ENCODE data around the gene SEMA3B.

The SEMA3B gene

GRCh38 chr3:50249457-50249856 lies 19.5 kb upstream of the SEMA3B start:
- no peak for DNase-seq (ENCODE audit: low read depth)
- no peak overlapping the region for H3K4me3 ChIP-seq (ENCODE audit: low read length)
- TF ChIP-seq, protein P1, sequence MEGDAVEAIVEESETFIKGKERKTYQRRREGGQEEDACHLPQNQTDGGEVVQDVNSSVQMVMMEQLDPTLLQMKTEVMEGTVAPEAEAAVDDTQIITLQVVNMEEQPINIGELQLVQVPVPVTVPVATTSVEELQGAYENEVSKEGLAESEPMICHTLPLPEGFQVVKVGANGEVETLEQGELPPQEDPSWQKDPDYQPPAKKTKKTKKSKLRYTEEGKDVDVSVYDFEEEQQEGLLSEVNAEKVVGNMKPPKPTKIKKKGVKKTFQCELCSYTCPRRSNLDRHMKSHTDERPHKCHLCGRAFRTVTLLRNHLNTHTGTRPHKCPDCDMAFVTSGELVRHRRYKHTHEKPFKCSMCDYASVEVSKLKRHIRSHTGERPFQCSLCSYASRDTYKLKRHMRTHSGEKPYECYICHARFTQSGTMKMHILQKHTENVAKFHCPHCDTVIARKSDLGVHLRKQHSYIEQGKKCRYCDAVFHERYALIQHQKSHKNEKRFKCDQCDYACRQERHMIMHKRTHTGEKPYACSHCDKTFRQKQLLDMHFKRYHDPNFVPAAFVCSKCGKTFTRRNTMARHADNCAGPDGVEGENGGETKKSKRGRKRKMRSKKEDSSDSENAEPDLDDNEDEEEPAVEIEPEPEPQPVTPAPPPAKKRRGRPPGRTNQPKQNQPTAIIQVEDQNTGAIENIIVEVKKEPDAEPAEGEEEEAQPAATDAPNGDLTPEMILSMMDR (IDR thresholded peaks at IDR 0.05; ENCODE audit: insufficient read depth, low read depth, low read length, missing control alignments): no peak

- TF ChIP-seq, protein P1 (IDR thresholded peaks at IDR 0.05; ENCODE audit: insufficient read depth, low read depth, low read length, missing control alignments): no peak
- H3K4me3 ChIP-seq (ENCODE audit: low read length): no peak overlapping the region
- no peak for DNase-seq (ENCODE audit: low read depth)
Measured at GRCh38 chr3:50250514-50250913, 18.4 kb upstream of the SEMA3B start.

DNA sequence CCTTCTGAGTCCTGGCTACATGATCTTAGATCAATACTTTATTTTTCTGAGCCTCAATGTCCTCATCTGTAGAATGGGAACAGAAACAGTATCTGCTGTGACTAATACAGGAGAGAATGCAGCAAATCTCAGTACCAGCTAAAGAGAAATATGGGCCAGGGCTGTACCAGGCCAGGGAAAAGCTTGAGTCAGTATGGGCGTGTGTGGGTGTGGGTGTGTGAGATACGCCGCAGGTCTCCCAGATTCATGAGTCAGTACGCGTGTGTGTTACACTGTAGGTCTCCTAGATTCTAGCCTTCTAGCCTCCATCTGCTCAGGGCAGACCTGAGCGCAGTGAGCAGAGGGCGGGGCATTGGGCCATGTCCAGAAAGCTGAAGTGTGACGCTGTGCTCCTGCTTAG lies 17.7 kb upstream of the SEMA3B start:
- H3K4me3 ChIP-seq (ENCODE audit: low read length): no peak overlapping the region
- peak; percentile 99 for DNase-seq (ENCODE audit: low read depth)
- TF ChIP-seq, protein P1 (IDR thresholded peaks at IDR 0.05; ENCODE audit: insufficient read depth, low read depth, low read length, missing control alignments): no peak

GRCh38 chr3:50254577-50255250 lies 14.2 kb upstream of the SEMA3B start:
- TF ChIP-seq, protein P1 (IDR thresholded peaks at IDR 0.05; ENCODE audit: insufficient read depth, low read depth, low read length, missing control alignments): no peak
- DNase-seq (ENCODE audit: low read depth): peak; percentile 69
- H3K4me3 ChIP-seq (ENCODE audit: low read length): no peak overlapping the region

GRCh38 chr3:50255251-50255615 lies 13.7 kb upstream of the SEMA3B start:
- peak; percentile 70 for DNase-seq (ENCODE audit: low read depth)
- TF ChIP-seq, protein P1 (IDR thresholded peaks at IDR 0.05; ENCODE audit: insufficient read depth, low read depth, low read length, missing control alignments): no peak
- no peak overlapping the region for H3K4me3 ChIP-seq (ENCODE audit: low read length)

DNA sequence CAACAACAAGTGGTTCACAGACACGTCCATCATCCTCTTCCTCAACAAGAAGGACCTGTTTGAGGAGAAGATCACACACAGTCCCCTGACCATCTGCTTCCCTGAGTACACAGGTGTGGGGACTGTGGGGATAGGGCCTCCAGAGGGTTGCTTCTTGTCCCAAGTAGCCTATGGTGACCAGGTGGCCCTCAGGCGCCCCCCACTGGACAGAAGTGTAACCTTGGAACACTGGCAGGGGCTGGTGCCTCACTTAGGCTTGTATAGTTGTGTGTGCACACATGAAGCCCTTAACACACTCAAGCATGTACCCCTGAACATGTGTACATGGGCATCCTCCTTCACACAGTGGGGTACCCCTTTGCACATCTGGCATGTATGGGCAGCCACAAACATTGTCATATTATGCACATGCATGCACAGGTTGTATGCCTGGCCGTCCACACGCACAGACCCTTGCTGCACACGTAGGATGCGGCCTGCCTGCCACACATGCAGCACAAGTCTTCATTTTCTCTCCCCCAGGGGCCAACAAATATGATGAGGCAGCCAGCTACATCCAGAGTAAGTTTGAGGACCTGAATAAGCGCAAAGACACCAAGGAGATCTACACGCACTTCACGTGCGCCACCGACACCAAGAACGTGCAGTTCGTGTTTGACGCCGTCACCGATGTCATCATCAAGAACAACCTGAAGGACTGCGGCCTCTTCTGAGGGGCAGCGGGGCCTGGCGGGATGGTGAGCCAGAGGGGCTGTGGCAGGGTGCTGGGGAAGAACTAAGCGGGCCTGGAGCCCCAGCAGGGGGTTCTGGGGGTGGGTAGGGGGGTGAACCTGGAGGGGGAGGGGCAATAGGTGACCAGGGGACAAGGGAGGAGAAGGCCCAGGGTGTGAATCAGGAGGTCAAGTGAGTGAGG lies 11.7 kb upstream of the SEMA3B start:
- H3K4me3 ChIP-seq (ENCODE audit: low read length): no peak overlapping the region
- DNase-seq (ENCODE audit: low read depth): peak; percentile 57
- TF ChIP-seq, protein P1 (IDR thresholded peaks at IDR 0.05; ENCODE audit: insufficient read depth, low read depth, low read length, missing control alignments): peak; percentile 57
